IMR-90 (cell line): Measurements from ENCODE around the gene NLGN1. TPM values are rescaled to one million over a fixed set of nuclear protein-coding genes. Genes with fewer than 3 reads are reported as not detected.

Experiments used
- ATAC-seq: fragments of 200-7000 bp; cut with Tn5 transposase; 2 replicates; pipeline ENCODE4 v1.9.1; 2020; ENCODE audit warnings: low read depth, mild to moderate bottlenecking, moderate library complexity
- BruUV-seq: library from RNA; stranded (reverse); fragments of 400-500 nt; replicated peaks from 2 replicates; lab custom pipeline; 2021; lab: Mats Ljungman, UMichigan
- CTCF ChIA-PET: fragments of 300-600 bp; formaldehyde crosslinking; extraction: SDS; loops from one replicate; lab custom pipeline; 2021; ENCODE audit warnings: antibody characterized with exemption; lab: Yijun Ruan, JAX
- POLR2A ChIA-PET: fragments of 300-600 bp; sonication (Branson Sonifier 250); formaldehyde crosslinking; loops from one replicate; lab custom pipeline; 2022; ENCODE audit warnings: antibody characterized with exemption; ENCODE audit not compliant: unreplicated experiment; lab: Charles Lee
- DNase-seq: peaks from one replicate; pipeline ENCODE4 v3.0.0; 2013
- H2AFZ ChIP-seq: replicated peaks from 2 replicates; pipeline ENCODE3; 2013; ENCODE audit warnings: low read length, mild to moderate bottlenecking; ENCODE audit not compliant: poor library complexity
- H2AK5ac ChIP-seq: 2 replicates; pipeline ENCODE4 v1.6.1; 2013; ENCODE audit warnings: low read depth, low read length, inconsistent platforms
- H2AK9ac ChIP-seq: replicated peaks from 2 replicates; pipeline ENCODE3; 2013; ENCODE audit warnings: mild to moderate bottlenecking, low read depth, low read length, moderate library complexity; ENCODE audit not compliant: poor library complexity
- H2BK120ac ChIP-seq: 2 replicates; pipeline ENCODE4 v1.6.1; 2013; ENCODE audit warnings: low read depth, low read length, inconsistent platforms
- H2BK15ac ChIP-seq: 3 replicates; pipeline ENCODE4 v1.6.1; 2013; ENCODE audit warnings: low read depth, low read length, inconsistent platforms
- H2BK20ac ChIP-seq: 2 replicates; pipeline ENCODE4 v1.6.1; 2013; ENCODE audit warnings: low read depth, mild to moderate bottlenecking, inconsistent platforms, low read length, moderate library complexity
- H2BK5ac ChIP-seq: 2 replicates; pipeline ENCODE4 v1.6.1; 2013; ENCODE audit warnings: mild to moderate bottlenecking, low read depth, low read length, inconsistent platforms; ENCODE audit not compliant: poor library complexity, severe bottlenecking
- H3K14ac ChIP-seq: replicated peaks from 2 replicates; pipeline ENCODE4 v1.6.1; 2013; ENCODE audit warnings: low read depth, low read length, inconsistent platforms
- H3K18ac ChIP-seq: 2 replicates; pipeline ENCODE4 v1.6.1; 2013; ENCODE audit warnings: low read depth, low read length, control low read depth
- H3K23ac ChIP-seq: 2 replicates; pipeline ENCODE4 v1.6.1; 2013; ENCODE audit warnings: low read depth, low read length, inconsistent platforms
- H3K27ac ChIP-seq: 2 replicates; pipeline ENCODE4 v1.5.1; 2013; ENCODE audit warnings: mild to moderate bottlenecking, control low read depth, low read length; ENCODE audit not compliant: insufficient read depth
- H3K27me3 ChIP-seq: 2 replicates; pipeline ENCODE4 v1.6.1; 2013; ENCODE audit warnings: low read length; ENCODE audit not compliant: control insufficient read depth, insufficient read depth
- H3K36me3 ChIP-seq: 2 replicates; pipeline ENCODE4 v1.6.1; 2013; ENCODE audit warnings: low read length, mixed read lengths; ENCODE audit not compliant: control insufficient read depth, insufficient read depth
- H3K4ac ChIP-seq: 2 replicates; pipeline ENCODE4 v1.6.1; 2013; ENCODE audit warnings: low read depth, low read length, inconsistent platforms
- H3K4me1 ChIP-seq: 2 replicates; pipeline ENCODE4 v1.6.1; 2013; ENCODE audit warnings: low read length, mixed read lengths; ENCODE audit not compliant: control insufficient read depth, insufficient read depth
- H3K4me2 ChIP-seq: 2 replicates; pipeline ENCODE4 v1.6.1; 2013; ENCODE audit warnings: low read depth, mild to moderate bottlenecking, control low read depth, low read length, moderate library complexity
- H3K4me3 ChIP-seq: 2 replicates; pipeline ENCODE4 v1.5.1; 2013; ENCODE audit warnings: low read depth, mild to moderate bottlenecking, control low read depth, low read length, moderate library complexity; ENCODE audit not compliant: insufficient read depth
- H3K56ac ChIP-seq: 2 replicates; pipeline ENCODE4 v1.6.1; 2013; ENCODE audit warnings: low read length, inconsistent platforms; ENCODE audit not compliant: insufficient read depth; ENCODE audit errors: extremely low read depth
- H3K79me1 ChIP-seq, 2 experiments: 2 replicates each; pipeline ENCODE4 v1.6.1; 2013; ENCODE audit warnings: low read length in 2 of 2, inconsistent platforms in 1 of 2, low read depth in 1 of 2
- H3K9ac ChIP-seq: 2 replicates; pipeline ENCODE4 v1.6.1; 2013; ENCODE audit warnings: low read depth, low read length, control low read depth
- H3K9me1 ChIP-seq: 2 replicates; pipeline ENCODE4 v1.6.1; 2013; ENCODE audit warnings: low read length, inconsistent platforms; ENCODE audit not compliant: insufficient read depth
- H3K9me3 ChIP-seq: 2 replicates; pipeline ENCODE4 v1.6.1; 2013; ENCODE audit warnings: low read length; ENCODE audit not compliant: control insufficient read depth, insufficient read depth
- H4K20me1 ChIP-seq: 2 replicates; pipeline ENCODE4 v1.6.1; 2013; ENCODE audit warnings: low read length, inconsistent platforms; ENCODE audit not compliant: insufficient read depth
- H4K5ac ChIP-seq: 2 replicates; pipeline ENCODE4 v1.6.1; 2013; ENCODE audit warnings: mild to moderate bottlenecking, low read depth, low read length, control low read depth
- H4K8ac ChIP-seq, 2 experiments: 2 replicates each; pipeline ENCODE4 v1.6.1; 2013; ENCODE audit warnings: low read depth in 2 of 2, low read length in 2 of 2, control low read depth in 1 of 2, inconsistent platforms in 1 of 2
- H4K91ac ChIP-seq: 2 replicates; pipeline ENCODE4 v1.6.1; 2013; ENCODE audit warnings: low read depth, low read length, inconsistent platforms; ENCODE audit not compliant: insufficient read depth
- CEBPB ChIP-seq: IDR thresholded peaks from 2 replicates; pipeline ENCODE4 v1.6.1; 2012; ENCODE audit warnings: low read depth, low read length, improper control_type of control experiment
- FOS ChIP-seq: fragments of 150-350 bp; IDR thresholded peaks from 2 replicates; pipeline ENCODE4 v1.6.1; 2016; ENCODE audit warnings: low read depth, low read length
- RCOR1 ChIP-seq: IDR thresholded peaks from 2 replicates; pipeline ENCODE4 v1.6.1; 2012; ENCODE audit warnings: mild to moderate bottlenecking, low read length, improper control_type of control experiment; ENCODE audit not compliant: insufficient replicate concordance
- WGBS, 2 experiments: methylation state at CpG; one replicate each; pipeline versions ENCODE4 v1.1.5 to v1.1.7; 2013; ENCODE audit warnings: missing lambda C conversion rate in 2 of 2; ENCODE audit not compliant: insufficient read length in 1 of 2; ENCODE audit errors: extremely low coverage in 2 of 2; 5-methylcytosine and 5-hydroxymethylcytosine counted together
- dilution Hi-C: fragments of 300-500 bp; cut with HindIII; formaldehyde crosslinking; loops from one replicate; pipeline ENCODE4 v1.14.3; 2018; ENCODE audit warnings: low sequenced_read_pairs; ENCODE audit not compliant: unreplicated experiment
- in situ Hi-C: fragments of 300-500 bp; cut with MboI; formaldehyde crosslinking; loops from 3 replicates; pipeline ENCODE4 v1.14.3; 2019; ENCODE audit warnings: low sequenced_read_pairs, inconsistent platforms, mixed read lengths
- intact Hi-C: fragments of 100-400 bp; cut with micrococcal nuclease; formaldehyde crosslinking; loops from 2 replicates; pipeline ENCODE4 v1.10.0; 2022
- polyA plus RNA-seq, 3 experiments: library from polyadenylated mRNA; depleted of rRNA; stranded (reverse); fragments of >200 nt; gene quantifications; 2 replicates each; pipeline ENCODE4 v1.2.3, GENCODE V29; 2012; ENCODE audit warnings: low replicate concordance in 1 of 3
- total RNA-seq: library from RNA; depleted of rRNA; stranded (reverse); fragments of >200 nt; gene quantifications from 2 replicates; pipeline ENCODE4 v1.2.3, GENCODE V29; 2012

The NLGN1 gene
- total and polyA plus RNA-seq, 2 of the 4 experiments (the other 2 are of a cell fraction): 1.8 to 12.5 TPM

DNA sequence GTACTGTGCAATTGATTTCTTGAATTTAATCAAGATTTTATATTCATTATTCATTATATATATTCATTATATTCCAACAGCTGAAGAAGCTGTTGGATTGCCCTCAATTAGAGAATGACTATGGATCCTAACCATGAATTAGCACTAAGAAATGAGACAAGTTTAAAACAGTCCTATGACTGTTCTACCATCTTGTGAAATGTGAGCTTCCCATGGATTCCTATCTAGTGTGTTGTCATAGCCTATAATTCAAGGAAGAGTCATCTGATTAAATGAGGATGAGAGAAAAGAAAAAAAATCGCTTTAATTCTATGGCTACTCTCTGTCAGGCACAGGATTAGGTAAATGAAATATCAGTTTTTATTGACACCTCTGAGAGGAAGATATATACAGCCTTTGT, 765.0 kb downstream of the NLGN1 start:
- ChIA-PET CTCF (no interaction called here), POLR2A (no interaction called here)
- Histone ChIP-seq H2AK9ac (no peak overlapping the region), H3K27ac (no peak overlapping the region), H4K91ac (no peak overlapping the region), H3K79me1 (no peaks in the 10 kb centered on the region), H4K8ac (no peak overlapping the region), H2BK120ac (no peak overlapping the region), H3K27me3 (no peaks in the 10 kb centered on the region), H4K20me1 (no peaks in the 10 kb centered on the region), H3K9me1 (no peaks in the 10 kb centered on the region), H3K9ac (no peak overlapping the region), H2BK20ac (no peak overlapping the region), H2AK5ac (no peak overlapping the region), H3K9me3 (no peaks in the 10 kb centered on the region), H3K4me1 (peaks cover 2% of the 10 kb centered on the region; the same call in 1 of the 2 replicates), H3K4me2 (no peak overlapping the region; the same call in 1 of the 2 replicates), H3K4me3 (no peak overlapping the region), H3K23ac (no peak overlapping the region), H2BK5ac (no peak overlapping the region), H3K18ac (no peak overlapping the region), H4K5ac (no peak overlapping the region), H2BK15ac (no peak overlapping the region), H2AFZ (no peak overlapping the region), H3K4ac (no peak overlapping the region), H3K56ac (no peak overlapping the region), H3K36me3 (no peaks in the 10 kb centered on the region), H3K14ac (no peak overlapping the region)
- no TSS peak for BruUV-seq
- intact Hi-C loops (no loop called here), in situ Hi-C loops (no loop called here), dilution Hi-C loops (no loop called here)
- WGBS, 2 experiments: no CpG with 5 or more reads among the region's 1 CpG
- 0 out of 2 replicates have a peak, but pooled peaks have one; percentile 20 for TF ChIP-seq FOS
- no peak for TF ChIP-seq RCOR1
- peak; percentile 50; the same call in 1 of the 2 replicates for TF ChIP-seq CEBPB
- DNase-seq: peak; percentile 66
- peak; percentile 37; the same call in 1 of the 2 replicates for ATAC-seq
